Mesendoderm (in vitro differentiated cells): ENCODE measurements around the gene PRRT2.

Experiments used
- DNase-seq: peaks from one replicate; pipeline ENCODE4 v3.0.0; 2013
- H2AK5ac ChIP-seq: 2 replicates; pipeline ENCODE4 v1.6.1; 2013; ENCODE audit warnings: low read length, inconsistent platforms
- H2BK120ac ChIP-seq: 2 replicates; pipeline ENCODE4 v1.6.1; 2013; ENCODE audit warnings: low read depth, mild to moderate bottlenecking, low read length, moderate library complexity, mixed read lengths
- H2BK15ac ChIP-seq: replicated peaks from 2 replicates; pipeline ENCODE4 v1.6.1; 2013; ENCODE audit warnings: low read depth, mild to moderate bottlenecking, moderate library complexity
- H2BK5ac ChIP-seq: 2 replicates; pipeline ENCODE4 v1.6.1; 2013; ENCODE audit warnings: low read length, inconsistent platforms
- H3K18ac ChIP-seq: 2 replicates; pipeline ENCODE4 v1.6.1; 2013; ENCODE audit warnings: mild to moderate bottlenecking, low read length, mixed read lengths
- H3K23ac ChIP-seq: one replicate; pipeline ENCODE4 v1.6.1; 2013; ENCODE audit warnings: low read length
- H3K27ac ChIP-seq: 2 replicates; pipeline ENCODE4 v1.5.1; 2013; ENCODE audit warnings: low read depth, mild to moderate bottlenecking, inconsistent platforms, low read length, moderate library complexity
- H3K27me3 ChIP-seq: 2 replicates; pipeline ENCODE4 v1.6.1; 2013; ENCODE audit warnings: low read length, control low read depth, mild to moderate bottlenecking, inconsistent platforms; ENCODE audit not compliant: insufficient read depth, poor library complexity
- H3K36me3 ChIP-seq: 2 replicates; pipeline ENCODE4 v1.6.1; 2013; ENCODE audit warnings: low read length, inconsistent platforms; ENCODE audit not compliant: control insufficient read depth, insufficient read depth
- H3K4ac ChIP-seq: one replicate; pipeline ENCODE4 v1.6.1; 2013; ENCODE audit warnings: low read depth, mild to moderate bottlenecking, low read length, moderate library complexity
- H3K4me1 ChIP-seq: 2 replicates; pipeline ENCODE4 v1.6.1; 2013; ENCODE audit warnings: low read depth, low read length, inconsistent platforms; ENCODE audit not compliant: control insufficient read depth
- H3K4me2 ChIP-seq: 2 replicates; pipeline ENCODE4 v1.6.1; 2013; ENCODE audit warnings: low read length
- H3K4me3 ChIP-seq: 2 replicates; pipeline ENCODE4 v1.5.1; 2013; ENCODE audit warnings: mild to moderate bottlenecking, low read length
- H3K56ac ChIP-seq: one replicate; pipeline ENCODE4 v1.6.1; 2013; ENCODE audit warnings: low read length
- H3K79me1 ChIP-seq: 2 replicates; pipeline ENCODE4 v1.6.1; 2013; ENCODE audit warnings: low read length, inconsistent platforms
- H3K79me2 ChIP-seq: 2 replicates; pipeline ENCODE4 v1.6.1; 2013; ENCODE audit warnings: mild to moderate bottlenecking, low read length; ENCODE audit not compliant: control insufficient read depth, insufficient read depth
- H3K9ac ChIP-seq: 2 replicates; pipeline ENCODE4 v1.6.1; 2013; ENCODE audit warnings: low read length, inconsistent platforms
- H4K5ac ChIP-seq: one replicate; pipeline ENCODE4 v1.6.1; 2013; ENCODE audit warnings: low read length
- H4K8ac ChIP-seq: one replicate; pipeline ENCODE4 v1.6.1; 2013; ENCODE audit warnings: low read depth, mild to moderate bottlenecking, control low read depth, low read length, moderate library complexity
- WGBS: extraction: QIAGEN DNeasy Blood & Tissue Kit; methylation state at CpG from one replicate; pipeline ENCODE4 v1.1.7; 2013; ENCODE audit warnings: low lambda C conversion rate, missing lambda C conversion rate; ENCODE audit not compliant: insufficient coverage; ENCODE audit errors: extremely low coverage; 5-methylcytosine and 5-hydroxymethylcytosine counted together

PRRT2 gene

GRCh38 chr16:29854520-29855100 lies 42.6 kb downstream of the PRRT2 start:
- DNase-seq: no peak

GRCh38 chr16:29857133-29857760 lies 45.3 kb downstream of the PRRT2 start:
- Histone ChIP-seq H4K8ac (no peak overlapping the region), H3K23ac (no peak overlapping the region), H2AK5ac (no peak overlapping the region), H3K18ac (no peak overlapping the region), H3K27ac (no peak overlapping the region), H3K4ac (no peak overlapping the region), H3K56ac (no peak overlapping the region), H3K9ac (no peak overlapping the region), H3K36me3 (no peaks in the 10 kb centered on the region), H4K5ac (no peak overlapping the region), H3K79me2 (peaks cover 2% of the 10 kb centered on the region), H3K4me3 (no peak overlapping the region), H3K4me2 (no peak overlapping the region), H3K4me1 (no peaks in the 10 kb centered on the region), H3K27me3 (no peaks in the 10 kb centered on the region), H2BK120ac (no peak overlapping the region), H2BK5ac (no peak overlapping the region), H3K79me1 (peaks cover 6% of the 10 kb centered on the region), H2BK15ac (no peak overlapping the region)
- no peak for DNase-seq
- WGBS: no CpG with 5 or more reads among the region's 7 CpGs

More at GRCh38 chr16:29854520-29855100, 42.6 kb downstream of the PRRT2 start:
- H3K79me2 ChIP-seq: no peaks in the 10 kb centered on the region
- H3K36me3 ChIP-seq: no peaks in the 10 kb centered on the region
- H3K9ac ChIP-seq: no peak overlapping the region
- no peak overlapping the region for H2BK15ac ChIP-seq
- no peak overlapping the region for H4K5ac ChIP-seq
- no peak overlapping the region for H3K27ac ChIP-seq
- H3K4me2 ChIP-seq: no peak overlapping the region
- H3K4ac ChIP-seq: no peak overlapping the region
- H2AK5ac ChIP-seq: no peak overlapping the region
- H2BK5ac ChIP-seq: no peak overlapping the region
- H3K79me1 ChIP-seq: no peaks in the 10 kb centered on the region
- H3K27me3 ChIP-seq: no peaks in the 10 kb centered on the region
- WGBS: no CpG with 5 or more reads among the region's 5 CpGs
- H2BK120ac ChIP-seq: no peak overlapping the region
- H3K4me3 ChIP-seq: no peak overlapping the region
- no peak overlapping the region for H3K23ac ChIP-seq
- no peak overlapping the region for H4K8ac ChIP-seq
- no peaks in the 10 kb centered on the region for H3K4me1 ChIP-seq
- no peak overlapping the region for H3K56ac ChIP-seq
- no peak overlapping the region for H3K18ac ChIP-seq

- no peak overlapping the region for H3K18ac ChIP-seq
- H3K9ac ChIP-seq: no peak overlapping the region
- H2AK5ac ChIP-seq: no peak overlapping the region
- H4K8ac ChIP-seq: no peak overlapping the region
- H2BK120ac ChIP-seq: no peak overlapping the region
- H2BK15ac ChIP-seq: no peak overlapping the region
- H3K56ac ChIP-seq: no peak overlapping the region
- peaks cover 4% of the 10 kb centered on the region for H3K79me2 ChIP-seq
- no CpG with 5 or more reads among the region's 10 CpGs for WGBS
- H3K4me2 ChIP-seq: no peak overlapping the region
- no peaks in the 10 kb centered on the region for H3K27me3 ChIP-seq
- H3K23ac ChIP-seq: no peak overlapping the region
- H3K4ac ChIP-seq: no peak overlapping the region
- H3K4me3 ChIP-seq: no peak overlapping the region
- no peak overlapping the region for H3K27ac ChIP-seq
- H3K79me1 ChIP-seq: peaks cover 6% of the 10 kb centered on the region
- no peaks in the 10 kb centered on the region for H3K4me1 ChIP-seq
- H3K36me3 ChIP-seq: no peaks in the 10 kb centered on the region
- DNase-seq: no peak
- H4K5ac ChIP-seq: no peak overlapping the region
- H2BK5ac ChIP-seq: no peak overlapping the region
Observed at GRCh38 chr16:29858149-29858849, 46.3 kb downstream of the PRRT2 start.

GRCh38 chr16:29858974-29859373 lies 47.0 kb downstream of the PRRT2 start:
- Histone ChIP-seq H3K4me1 (peaks cover 2% of the 10 kb centered on the region), H3K56ac (no peak overlapping the region), H2AK5ac (no peak overlapping the region), H2BK120ac (no peak overlapping the region), H4K5ac (no peak overlapping the region), H3K18ac (no peak overlapping the region), H3K36me3 (no peaks in the 10 kb centered on the region), H3K4me2 (no peak overlapping the region), H2BK15ac (no peak overlapping the region), H4K8ac (no peak overlapping the region), H3K23ac (no peak overlapping the region), H3K4me3 (no peak overlapping the region), H3K4ac (no peak overlapping the region), H3K9ac (no peak overlapping the region), H3K27me3 (no peaks in the 10 kb centered on the region), H3K79me1 (peaks cover 6% of the 10 kb centered on the region), H3K79me2 (peaks cover 4% of the 10 kb centered on the region), H2BK5ac (no peak overlapping the region), H3K27ac (no peak overlapping the region)
- DNase-seq: no peak
- no CpG with 5 or more reads among the region's 19 CpGs for WGBS

GRCh38 chr16:29860218-29860617 lies 48.2 kb downstream of the PRRT2 start:
- H3K18ac ChIP-seq: no peak overlapping the region
- H2BK5ac ChIP-seq: no peak overlapping the region
- H2BK15ac ChIP-seq: no peak overlapping the region
- H4K8ac ChIP-seq: no peak overlapping the region
- H4K5ac ChIP-seq: no peak overlapping the region
- H3K79me1 ChIP-seq: peaks cover 6% of the 10 kb centered on the region
- no peaks in the 10 kb centered on the region for H3K27me3 ChIP-seq
- H3K4ac ChIP-seq: no peak overlapping the region
- H3K4me1 ChIP-seq: peaks cover 2% of the 10 kb centered on the region
- no peak overlapping the region for H3K9ac ChIP-seq
- peaks cover 4% of the 10 kb centered on the region for H3K79me2 ChIP-seq
- no peaks in the 10 kb centered on the region for H3K36me3 ChIP-seq
- H3K27ac ChIP-seq: no peak overlapping the region
- no peak for DNase-seq
- H3K4me2 ChIP-seq: no peak overlapping the region
- H3K56ac ChIP-seq: no peak overlapping the region
- no peak overlapping the region for H2BK120ac ChIP-seq
- H3K23ac ChIP-seq: no peak overlapping the region
- no peak overlapping the region for H3K4me3 ChIP-seq
- H2AK5ac ChIP-seq: no peak overlapping the region
- no CpG with 5 or more reads among the region's 9 CpGs for WGBS
